ENCODE data around the gene MOB3C.

Gene MOB3C

GRCh38 chr1:46639547-46639946, 22.9 kb upstream of the MOB3C start:
- no peak for DNase-seq (ENCODE audit: low read depth in 1 of 2, low spot score in 1 of 2)

GRCh38 chr1:46638921-46639320, 22.3 kb upstream of the MOB3C start:
- no peak for DNase-seq (ENCODE audit: low read depth in 1 of 2, low spot score in 1 of 2)

- no peak for DNase-seq (ENCODE audit: low read depth in 1 of 2, low spot score in 1 of 2)
These were observed 21.0 kb upstream of the MOB3C start for GRCh38 chr1:46637444-46638083.

- no peak for DNase-seq (ENCODE audit: low read depth in 1 of 2, low spot score in 1 of 2)
These were observed 18.6 kb upstream of the MOB3C start for GRCh38 chr1:46635205-46635604.

GRCh38 chr1:46630719-46631118, 14.1 kb upstream of the MOB3C start:
- no peak for DNase-seq (ENCODE audit: low read depth in 1 of 2, low spot score in 1 of 2)

GRCh38 chr1:46623743-46624644, 7.4 kb upstream of the MOB3C start:
- DNase-seq (ENCODE audit: low read depth in 1 of 2, low spot score in 1 of 2) = no peak

GRCh38 chr1:46622344-46622743, 5.7 kb upstream of the MOB3C start:
- DNase-seq (ENCODE audit: low read depth in 1 of 2, low spot score in 1 of 2) = no peak

- DNase-seq (ENCODE audit: low read depth in 1 of 2, low spot score in 1 of 2) = no peak
These were observed 5.3 kb upstream of the MOB3C start for GRCh38 chr1:46621930-46622329.

GRCh38 chr1:46619656-46620258, 3.1 kb upstream of the MOB3C start:
- DNase-seq (ENCODE audit: low read depth in 1 of 2, low spot score in 1 of 2) = no peak

GRCh38 chr1:46618754-46619415, 2.3 kb upstream of the MOB3C start:
- DNase-seq (ENCODE audit: low read depth in 1 of 2, low spot score in 1 of 2) = no peak

- DNase-seq (ENCODE audit: low read depth in 1 of 2, low spot score in 1 of 2) = no peak
These were observed 1.2 kb upstream of the MOB3C start for GRCh38 chr1:46617833-46618232.

GRCh38 chr1:46617108-46617800, 643 bp upstream of the MOB3C start:
- no peak for DNase-seq (ENCODE audit: low read depth in 1 of 2, low spot score in 1 of 2)

GRCh38 chr1:46615735-46616134, 876 bp downstream of the MOB3C start:
- no peak for DNase-seq (ENCODE audit: low read depth in 1 of 2, low spot score in 1 of 2)

- no peak for DNase-seq (ENCODE audit: low read depth in 1 of 2, low spot score in 1 of 2)
These were observed 1.5 kb downstream of the MOB3C start for GRCh38 chr1:46615088-46615487.

- DNase-seq (ENCODE audit: low read depth in 1 of 2, low spot score in 1 of 2) = no peak
These were observed 2.0 kb downstream of the MOB3C start for GRCh38 chr1:46614604-46614984.

- DNase-seq (ENCODE audit: low read depth in 1 of 2, low spot score in 1 of 2) = no peak
These were observed 2.7 kb downstream of the MOB3C start for GRCh38 chr1:46613661-46614603.

GRCh38 chr1:46612937-46613660, 3.5 kb downstream of the MOB3C start:
- DNase-seq (ENCODE audit: low read depth in 1 of 2, low spot score in 1 of 2) = no peak

GRCh38 chr1:46611691-46612221, 4.9 kb downstream of the MOB3C start:
- no peak for DNase-seq (ENCODE audit: low read depth in 1 of 2, low spot score in 1 of 2)
